ENCODE data around the gene SCYGR3. TPM values are rescaled to one million over a fixed set of nuclear protein-coding genes. Genes with fewer than 3 reads are reported as not detected.
"Not testable (repeated sequence)": the region's sequence is repeated elsewhere in the genome, so short reads cannot be mapped to it uniquely, and the experiment has no call there.

Gene SCYGR3
- total RNA-seq, 1 donor from 2014 or later = not detected

DNA sequence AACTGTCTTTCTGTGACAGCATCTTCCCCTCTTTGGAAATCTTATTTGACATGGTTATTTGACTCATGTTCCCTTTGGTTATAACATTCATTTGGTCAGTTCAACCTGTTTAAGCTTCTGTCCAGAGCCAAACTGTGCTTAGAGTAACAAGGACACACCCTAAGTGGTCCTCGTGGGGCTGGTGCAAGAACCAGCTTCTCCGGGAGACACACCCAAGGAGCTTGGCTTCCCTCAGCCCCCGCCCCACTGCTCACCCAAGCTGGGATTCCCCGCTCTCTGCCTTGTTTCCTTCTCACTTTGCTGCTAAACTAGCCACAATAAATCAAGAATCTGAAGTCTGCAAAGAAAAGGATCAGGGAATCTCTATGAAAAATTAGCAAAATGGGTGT lies 1.4 kb downstream of the SCYGR3 start:
- DNase-seq = no peak

GRCh38 chr2:227612546-227613271 lies 1.9 kb downstream of the SCYGR3 start:
- DNase-seq = no peak

DNA sequence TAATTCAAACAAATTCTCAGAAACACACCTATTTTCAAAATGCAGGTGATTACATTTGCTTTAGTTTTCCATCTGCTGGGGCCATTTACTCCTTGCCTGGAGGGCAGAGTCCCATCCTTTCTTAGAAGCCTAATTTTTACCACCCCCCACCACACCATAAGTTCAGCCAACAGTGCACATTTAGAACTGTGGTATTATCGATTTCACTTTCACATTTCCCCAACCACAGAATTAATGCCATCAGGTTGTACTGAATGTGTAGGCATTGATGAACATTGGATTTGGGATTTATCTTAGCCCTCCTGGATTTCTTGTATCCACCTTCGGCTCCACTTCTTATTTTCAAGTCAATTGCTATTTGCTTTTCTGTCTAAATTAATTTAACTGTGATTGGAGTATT lies 4.5 kb downstream of the SCYGR3 start:
- no peak for DNase-seq

GRCh38 chr2:227608561-227609338 lies 5.9 kb downstream of the SCYGR3 start:
- DNase-seq = no peak

- no peak for DNase-seq
Measured at GRCh38 chr2:227607941-227608340, 6.7 kb downstream of the SCYGR3 start.

DNA sequence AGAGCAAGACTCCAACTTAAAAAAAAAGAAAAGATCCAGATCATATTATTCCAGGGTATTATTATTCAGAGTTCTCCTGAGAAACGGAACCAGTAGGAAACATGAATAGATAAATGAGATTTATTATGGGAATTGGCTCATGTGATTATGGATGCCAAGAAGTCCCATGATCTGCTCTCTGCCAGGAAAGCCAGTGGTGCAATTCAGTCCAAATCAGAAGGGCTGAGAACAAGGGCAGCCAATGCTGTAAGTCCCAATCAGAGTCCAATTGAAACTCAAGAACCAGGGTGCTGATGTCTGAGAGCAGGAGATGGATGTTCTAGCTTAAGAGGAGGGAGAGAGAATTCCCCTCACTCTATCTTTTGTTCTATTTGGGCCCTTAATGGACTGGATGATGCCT lies 8.2 kb downstream of the SCYGR3 start:
- no peak for DNase-seq

- no peak for DNase-seq
Measured at GRCh38 chr2:227602358-227602757, 12.3 kb downstream of the SCYGR3 start.

GRCh38 chr2:227598835-227599503 lies 15.7 kb downstream of the SCYGR3 start, which contains the start of gene SCYGR2:
Gene SCYGR2 (plus strand): TSS chr2:227598893. CDS start chr2:227598893, 0 bp downstream.
- not testable (repeated sequence) for DNase-seq

GRCh38 chr2:227597998-227598397 lies 16.6 kb downstream of the SCYGR3 start:
- no peak for DNase-seq

GRCh38 chr2:227597036-227597435 lies 17.6 kb downstream of the SCYGR3 start:
- DNase-seq = peak; percentile 19

DNA sequence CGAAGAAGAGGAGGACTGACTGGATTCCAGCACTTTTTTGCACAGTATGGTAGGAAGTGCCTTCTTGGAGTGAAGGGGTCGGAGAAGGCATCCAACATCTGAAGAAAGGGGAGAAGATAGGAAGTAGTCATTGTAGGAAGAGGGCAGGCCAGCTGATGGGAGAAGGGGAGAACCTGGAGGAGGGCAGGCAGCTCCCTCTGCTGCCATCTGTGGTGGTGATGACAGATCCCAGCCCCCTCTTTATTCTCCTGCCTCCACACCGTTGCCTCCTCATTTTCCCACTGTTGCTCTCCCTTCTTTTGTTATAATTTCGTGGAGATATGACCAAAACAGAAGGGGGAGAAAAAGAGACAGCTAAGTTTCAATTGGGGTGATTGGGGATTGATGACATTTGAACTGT lies 18.8 kb downstream of the SCYGR3 start:
- no peak for DNase-seq

DNA sequence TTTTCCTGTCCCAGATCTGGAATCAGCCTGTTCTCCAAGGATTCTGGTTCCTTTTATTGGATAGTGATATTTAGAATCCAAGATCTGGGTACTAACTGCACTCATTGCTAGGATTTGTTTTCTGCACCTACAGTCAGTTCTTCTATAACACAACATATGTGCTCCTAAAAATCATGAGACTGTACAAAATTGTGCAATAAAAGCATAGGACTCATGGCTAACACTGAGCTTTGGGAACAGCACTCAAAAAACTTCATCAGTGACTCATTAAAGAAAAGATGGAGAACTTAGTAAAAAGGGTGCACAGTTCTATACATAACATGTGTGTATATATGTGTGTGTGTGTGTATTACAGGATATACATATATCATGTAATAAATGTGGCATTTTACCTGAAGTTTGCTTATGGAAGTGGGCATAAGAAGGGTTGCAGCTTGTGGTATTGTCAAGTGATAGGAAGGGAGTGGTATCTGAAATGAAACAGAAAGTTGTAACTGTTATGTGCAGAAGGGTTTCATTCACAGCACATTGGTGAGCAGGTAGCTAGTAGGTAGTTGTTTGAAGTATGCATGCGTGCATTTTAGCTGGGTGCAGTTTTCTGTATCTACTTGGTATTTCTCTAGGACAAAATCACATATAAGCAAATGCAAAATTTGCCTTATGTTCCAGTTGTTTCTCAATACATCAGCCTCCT lies 21.8 kb downstream of the SCYGR3 start:
- no peak for DNase-seq

GRCh38 chr2:227582369-227582768 lies 32.3 kb downstream of the SCYGR3 start:
- no peak for DNase-seq

DNA sequence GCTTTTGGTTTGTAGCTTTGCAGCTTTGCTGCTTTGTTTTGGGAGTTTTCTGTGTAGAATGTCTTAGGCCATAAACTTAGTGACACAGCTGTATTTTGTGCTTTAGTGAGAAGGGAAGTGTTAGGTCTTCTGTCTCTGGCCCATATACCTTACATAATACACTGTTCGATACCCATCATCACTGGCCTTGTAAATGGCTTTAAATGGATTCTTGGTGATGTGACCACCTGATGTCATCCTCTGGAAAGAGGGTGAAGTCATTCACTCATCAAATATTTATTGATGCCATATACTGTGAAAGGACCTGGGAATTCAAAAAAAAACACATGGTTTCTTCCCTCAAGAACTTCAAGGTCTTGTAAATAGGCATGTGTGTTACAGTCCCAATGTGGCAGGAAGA lies 34.8 kb downstream of the SCYGR3 start:
- DNase-seq = no peak

GRCh38 chr2:227578642-227579041 lies 36.0 kb downstream of the SCYGR3 start:
- DNase-seq = no peak

GRCh38 chr2:227577555-227577954 lies 37.1 kb downstream of the SCYGR3 start:
- no peak for DNase-seq

DNA sequence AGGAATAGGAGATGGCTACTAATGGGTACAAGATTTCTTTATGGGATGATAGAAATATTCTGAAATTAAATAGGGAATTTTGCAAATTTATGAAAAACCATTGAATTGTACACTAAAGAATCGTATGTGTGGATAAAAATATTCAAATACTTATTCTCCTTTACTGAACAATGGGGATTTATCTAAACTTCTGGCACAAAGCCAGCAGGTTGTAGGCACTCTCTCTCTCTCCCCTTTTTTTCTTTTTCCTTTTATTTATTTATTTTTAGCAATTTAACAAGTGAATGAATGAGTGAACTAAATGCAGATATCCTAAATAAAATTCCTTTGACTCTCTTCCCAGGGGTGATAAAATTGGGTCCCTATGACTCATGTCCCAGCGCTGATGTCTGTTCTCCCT lies 37.8 kb downstream of the SCYGR3 start:
- no peak for DNase-seq

DNA sequence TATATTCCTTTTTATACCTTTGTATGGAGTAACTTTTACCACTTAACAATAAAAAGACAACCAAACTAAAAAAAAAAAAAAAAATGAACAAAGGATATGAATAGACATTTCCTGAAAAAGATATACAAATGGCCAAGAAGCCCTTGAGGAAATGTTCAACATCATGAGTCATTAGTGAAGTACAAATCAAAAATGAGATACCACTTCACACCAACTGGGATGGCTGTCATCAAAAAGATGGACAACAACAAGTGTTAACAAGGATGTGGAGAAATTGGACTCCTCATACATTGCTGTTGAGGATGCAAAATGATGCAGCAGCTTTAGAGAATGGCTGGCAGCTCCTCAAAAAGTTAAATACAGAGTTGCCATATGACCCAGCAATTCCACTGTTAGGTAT lies 38.5 kb downstream of the SCYGR3 start:
- DNase-seq = no peak

DNA sequence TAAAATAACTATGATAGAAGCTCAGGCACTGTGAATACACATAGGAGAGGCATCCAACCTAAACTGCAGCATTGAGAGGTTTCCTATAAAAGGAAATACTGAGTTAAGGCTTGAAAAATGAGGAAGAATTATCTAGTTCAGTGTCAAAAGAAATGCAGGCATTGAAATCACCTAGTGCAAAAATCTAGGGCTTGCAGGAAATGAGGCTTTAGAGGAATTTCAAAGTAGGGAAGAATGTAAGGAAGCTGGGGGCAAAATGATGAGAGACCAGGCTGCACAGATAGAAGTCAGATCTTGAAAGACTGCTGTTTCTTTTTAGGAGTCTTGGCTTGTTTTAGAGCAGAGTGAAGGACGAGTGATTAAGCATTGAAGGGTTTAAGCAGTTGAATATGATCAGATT lies 44.0 kb downstream of the SCYGR3 start:
- DNase-seq = no peak

- no peak for DNase-seq
Measured at GRCh38 chr2:227568852-227569169, 45.8 kb downstream of the SCYGR3 start.

GRCh38 chr2:227566012-227566411 lies 48.6 kb downstream of the SCYGR3 start:
- DNase-seq = no peak

- no peak for DNase-seq
Measured at GRCh38 chr2:227565080-227565479, 49.6 kb downstream of the SCYGR3 start.
